ENCODE measurements around the gene ADAMTSL2. TPM values are rescaled to one million over a fixed set of nuclear protein-coding genes. Genes with fewer than 3 reads are reported as not detected.

The ADAMTSL2 gene
- total RNA-seq, 1 donor from 2014 or later: 0.15 TPM

- Mint-ChIP-seq H3K4me3 (ENCODE audit: unreplicated experiment) (no peak overlapping the region), H3K36me3 (ENCODE audit: low read depth) (no peaks in the 10 kb centered on the region), H3K27ac (ENCODE audit: unreplicated experiment) (no peak overlapping the region), H3K9me3 (ENCODE audit: low read depth) (peaks cover 3% of the 10 kb centered on the region), H3K4me1 (ENCODE audit: low read depth) (peaks cover 8% of the 10 kb centered on the region), H3K27me3 (ENCODE audit: low read depth) (peaks cover 35% of the 10 kb centered on the region)
- no peak for TF ChIP-seq CTCF (IDR thresholded peaks at IDR 0.05)
- no peak for DNase-seq (ENCODE audit: low spot score)
Observed at GRCh38 chr9:133584167-133584558, 49.7 kb downstream of the ADAMTSL2 start.

- TF ChIP-seq CTCF (IDR thresholded peaks at IDR 0.05): no peak
- no peak overlapping the region for H3K27ac Mint-ChIP-seq (ENCODE audit: unreplicated experiment)
- peaks cover 3% of the 10 kb centered on the region for H3K9me3 Mint-ChIP-seq (ENCODE audit: low read depth)
- H3K27me3 Mint-ChIP-seq (ENCODE audit: low read depth): peaks cover 32% of the 10 kb centered on the region
- H3K4me3 Mint-ChIP-seq (ENCODE audit: unreplicated experiment): no peak overlapping the region
- H3K36me3 Mint-ChIP-seq (ENCODE audit: low read depth): no peaks in the 10 kb centered on the region
- no peak for DNase-seq (ENCODE audit: low spot score)
- H3K4me1 Mint-ChIP-seq (ENCODE audit: low read depth): peaks cover 8% of the 10 kb centered on the region
Observed at GRCh38 chr9:133584559-133585476, 50.3 kb downstream of the ADAMTSL2 start.

- Mint-ChIP-seq H3K27ac (ENCODE audit: unreplicated experiment) (no peak overlapping the region), H3K27me3 (ENCODE audit: low read depth) (peaks cover 30% of the 10 kb centered on the region), H3K36me3 (ENCODE audit: low read depth) (no peaks in the 10 kb centered on the region), H3K4me1 (ENCODE audit: low read depth) (peaks cover 8% of the 10 kb centered on the region), H3K9me3 (ENCODE audit: low read depth) (peaks cover 3% of the 10 kb centered on the region), H3K4me3 (ENCODE audit: unreplicated experiment) (peak overlapping the region; percentile 4)
- DNase-seq (ENCODE audit: low spot score): no peak
- no peak for TF ChIP-seq CTCF (IDR thresholded peaks at IDR 0.05)
Observed at GRCh38 chr9:133585481-133586351, 51.2 kb downstream of the ADAMTSL2 start.

- H3K27ac Mint-ChIP-seq (ENCODE audit: unreplicated experiment): no peak overlapping the region
- H3K36me3 Mint-ChIP-seq (ENCODE audit: low read depth): no peaks in the 10 kb centered on the region
- peaks cover 8% of the 10 kb centered on the region for H3K4me1 Mint-ChIP-seq (ENCODE audit: low read depth)
- no peak for DNase-seq (ENCODE audit: low spot score)
- peaks cover 3% of the 10 kb centered on the region for H3K9me3 Mint-ChIP-seq (ENCODE audit: low read depth)
- TF ChIP-seq CTCF (IDR thresholded peaks at IDR 0.05): no peak
- peaks cover 26% of the 10 kb centered on the region for H3K27me3 Mint-ChIP-seq (ENCODE audit: low read depth)
- H3K4me3 Mint-ChIP-seq (ENCODE audit: unreplicated experiment): no peak overlapping the region
Observed at GRCh38 chr9:133587051-133587450, 52.5 kb downstream of the ADAMTSL2 start.

DNA sequence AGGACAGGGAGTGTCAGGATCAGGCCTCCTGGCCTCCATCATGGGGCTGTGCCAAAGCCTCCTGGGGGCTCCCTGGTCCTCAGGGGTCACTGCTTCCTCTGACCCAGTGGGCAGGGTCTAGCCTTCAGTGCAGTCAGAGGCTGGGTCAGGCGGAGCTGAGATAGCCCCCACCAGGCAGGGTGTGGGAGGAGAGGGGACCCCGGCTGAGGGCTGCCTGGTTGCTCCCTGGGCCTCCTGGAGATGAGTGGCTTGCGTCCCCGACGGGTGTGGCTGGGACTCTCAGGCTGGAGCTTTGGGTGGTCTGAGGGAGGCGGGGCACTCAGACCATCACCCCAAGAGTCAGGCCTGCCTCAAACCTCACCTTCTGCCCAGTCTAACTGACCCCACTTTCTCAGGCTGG, 53.0 kb downstream of the ADAMTSL2 start:
- Mint-ChIP-seq H3K36me3 (ENCODE audit: low read depth) (no peaks in the 10 kb centered on the region), H3K27me3 (ENCODE audit: low read depth) (peaks cover 26% of the 10 kb centered on the region), H3K27ac (ENCODE audit: unreplicated experiment) (no peak overlapping the region), H3K4me3 (ENCODE audit: unreplicated experiment) (no peak overlapping the region), H3K4me1 (ENCODE audit: low read depth) (peaks cover 8% of the 10 kb centered on the region), H3K9me3 (ENCODE audit: low read depth) (peaks cover 3% of the 10 kb centered on the region)
- no peak for TF ChIP-seq CTCF (IDR thresholded peaks at IDR 0.05)
- no peak for DNase-seq (ENCODE audit: low spot score)
